Measurements from ENCODE around the gene LCK.

The LCK gene

GRCh38 chr1:32250893-32251716 is at the start of gene LCK:
Gene LCK, plus strand, starts transcription at chr1:32251265. Its CDS starts 23,065 bp downstream, at chr1:32274330.
- DNase-seq (ENCODE audit: low read depth in 2 of 2): peak in 1 of 2 donors; percentile 43

GRCh38 chr1:32204943-32205361 is 46.1 kb upstream of the LCK start:
- DNase-seq (ENCODE audit: low read depth in 2 of 2): no peak

GRCh38 chr1:32205401-32206370 is 45.4 kb upstream of the LCK start, which contains the start of gene IQCC:
Gene IQCC, plus strand, starts transcription at chr1:32205671. Its CDS starts 11 bp downstream, at chr1:32205682.
- DNase-seq (ENCODE audit: low read depth in 2 of 2): peak; percentile 65 to 72

- DNase-seq (ENCODE audit: low read depth in 2 of 2): no peak
Measured at GRCh38 chr1:32208469-32208868, 42.6 kb upstream of the LCK start.

DNA sequence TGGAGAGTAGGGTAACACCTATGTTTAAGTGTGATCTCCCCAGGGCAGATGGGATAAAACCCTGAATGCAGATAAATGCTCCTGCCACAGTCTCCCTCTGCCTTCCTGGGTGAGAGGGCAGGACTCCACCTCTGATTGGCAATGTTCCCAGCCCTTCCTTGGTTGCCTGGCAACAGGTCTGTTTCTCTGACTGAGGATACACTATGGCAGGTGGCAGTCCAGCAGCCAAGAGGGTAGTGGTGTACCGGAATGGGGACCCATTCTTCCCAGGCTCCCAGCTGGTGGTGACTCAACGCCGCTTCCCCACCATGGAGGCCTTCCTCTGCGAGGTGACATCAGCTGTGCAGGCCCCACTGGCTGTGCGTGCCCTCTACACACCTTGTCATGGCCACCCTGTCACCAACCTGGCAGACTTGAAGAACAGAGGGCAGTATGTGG is 42.2 kb upstream of the LCK start, which contains the start of gene DCDC2B:
TSS of gene DCDC2B (plus strand) at position 199 of the 438 bp plus-strand sequence. CDS start at position 204, 5 bp downstream.
- DNase-seq (ENCODE audit: low read depth in 2 of 2): no peak

DNA sequence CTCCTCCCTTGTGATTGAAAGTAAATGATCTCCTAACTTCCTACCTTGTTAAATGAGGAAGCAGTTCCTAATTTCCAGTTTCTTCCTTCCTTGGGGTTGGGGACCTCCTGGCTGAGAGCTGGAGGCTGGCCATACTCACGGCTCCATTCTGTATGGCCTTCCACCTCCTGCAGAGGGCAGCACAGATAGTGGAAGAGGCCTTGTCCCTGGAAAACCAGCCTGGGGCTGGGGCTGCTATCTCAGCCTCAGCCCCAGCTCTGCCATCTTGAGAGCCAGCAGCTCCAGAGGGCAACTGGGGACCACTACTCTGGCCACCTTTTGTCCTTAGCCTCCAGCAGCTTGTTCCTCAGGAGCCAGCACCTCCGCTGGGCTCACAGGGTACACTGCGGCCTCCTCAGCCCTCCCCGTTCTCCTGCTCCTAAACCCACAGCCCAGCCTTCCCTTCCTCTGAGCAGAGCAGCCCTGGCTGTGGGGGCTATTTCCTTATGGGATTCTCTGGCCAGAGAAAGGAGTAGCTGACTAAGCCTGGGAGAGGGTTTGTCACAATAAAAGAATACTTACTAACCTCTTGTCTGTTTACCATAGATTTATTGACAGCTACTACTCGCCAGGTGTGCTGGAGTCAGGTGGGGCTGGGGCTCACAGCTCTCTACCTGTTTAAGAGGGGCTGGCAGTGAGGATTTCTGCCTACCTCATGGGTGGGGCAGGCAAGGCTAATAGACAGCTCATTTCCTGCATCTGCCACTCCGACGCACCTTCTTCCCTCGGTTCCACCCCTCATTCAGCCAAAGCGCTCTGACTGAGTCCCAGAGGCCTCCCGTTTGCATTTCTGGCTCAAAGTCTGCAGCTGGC is 35.2 kb upstream of the LCK start:
- DNase-seq (ENCODE audit: low read depth in 2 of 2): no peak

- DNase-seq (ENCODE audit: low read depth in 2 of 2): no peak
Measured at GRCh38 chr1:32216566-32216965, 34.5 kb upstream of the LCK start.

GRCh38 chr1:32219022-32219421 is 32.0 kb upstream of the LCK start:
- DNase-seq (ENCODE audit: low read depth in 2 of 2): no peak

GRCh38 chr1:32220746-32221580 is 30.1 kb upstream of the LCK start:
- DNase-seq (ENCODE audit: low read depth in 2 of 2): no peak

DNA sequence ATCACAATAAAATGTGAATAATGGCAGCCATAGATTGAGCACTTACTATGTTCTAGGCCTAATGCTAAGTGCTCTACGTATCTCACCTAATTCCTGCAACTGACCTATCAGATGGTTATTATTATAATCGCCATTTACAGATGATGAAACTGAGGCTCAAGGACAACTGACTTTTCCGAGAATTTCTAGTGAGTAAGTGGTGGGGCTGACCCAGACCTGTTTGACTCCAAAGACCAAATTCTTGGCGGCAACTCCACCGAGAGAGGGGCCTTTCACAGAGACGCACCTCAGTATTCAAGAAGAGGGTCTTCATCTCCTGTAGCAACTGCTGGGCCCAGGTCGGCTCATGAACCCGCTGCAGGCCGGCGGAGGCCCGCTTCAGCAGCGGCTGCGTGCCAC is 29.5 kb upstream of the LCK start:
- DNase-seq (ENCODE audit: low read depth in 2 of 2): no peak

DNA sequence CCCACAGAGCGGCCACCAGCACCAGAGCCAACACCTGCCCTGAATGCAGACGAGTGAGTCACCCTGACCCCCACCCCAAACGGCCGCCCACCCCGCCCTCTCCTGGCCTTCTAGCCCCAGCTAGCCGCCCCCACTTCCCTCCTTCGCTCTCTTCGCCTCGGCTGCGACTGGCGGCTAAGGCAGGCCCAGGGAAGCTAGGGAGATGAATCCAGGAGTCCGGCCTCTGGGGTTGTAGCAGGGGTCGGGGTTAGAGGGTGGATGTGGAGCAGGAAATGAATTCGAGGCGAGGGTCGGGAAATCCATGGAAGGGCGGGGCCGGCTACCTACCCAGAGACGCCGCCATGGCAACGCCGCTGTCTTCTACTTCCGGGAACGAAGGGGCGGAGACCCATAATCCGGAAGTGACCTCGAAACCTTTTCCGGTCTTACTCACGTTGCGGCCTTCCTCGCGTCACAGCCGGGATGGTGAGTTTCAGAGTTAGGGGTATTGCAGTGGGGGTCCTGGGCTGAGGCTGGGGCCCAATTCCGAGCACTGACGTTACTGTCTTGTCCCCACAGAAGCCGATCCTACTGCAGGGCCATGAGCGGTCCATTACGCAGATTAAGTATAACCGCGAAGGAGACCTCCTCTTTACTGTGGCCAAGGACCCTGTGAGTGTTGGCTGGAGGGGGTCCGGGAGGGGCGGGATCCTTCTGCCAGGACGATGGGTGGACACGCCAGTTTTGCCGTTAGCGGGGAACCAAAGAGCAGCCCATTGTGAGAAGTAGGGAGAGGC is 28.9 kb upstream of the LCK start, which contains the start of the genes EIF3I and TMEM234:
TSS of gene EIF3I (plus strand) at position 428 of the 776 bp plus-strand sequence. CDS start at position 463, 35 bp downstream.
TSS of gene TMEM234 (minus strand) at position 374 of the 776 bp plus-strand sequence. CDS start at position 343, 31 bp downstream.
- DNase-seq (ENCODE audit: low read depth in 2 of 2): peak; percentile 89 to 90

- no peak for DNase-seq (ENCODE audit: low read depth in 2 of 2)
Measured at GRCh38 chr1:32223683-32224082, 27.4 kb upstream of the LCK start.

GRCh38 chr1:32224285-32224684 is 26.8 kb upstream of the LCK start:
- no peak for DNase-seq (ENCODE audit: low read depth in 2 of 2)

GRCh38 chr1:32228771-32229170 is 22.3 kb upstream of the LCK start:
- DNase-seq (ENCODE audit: low read depth in 2 of 2): no peak

DNA sequence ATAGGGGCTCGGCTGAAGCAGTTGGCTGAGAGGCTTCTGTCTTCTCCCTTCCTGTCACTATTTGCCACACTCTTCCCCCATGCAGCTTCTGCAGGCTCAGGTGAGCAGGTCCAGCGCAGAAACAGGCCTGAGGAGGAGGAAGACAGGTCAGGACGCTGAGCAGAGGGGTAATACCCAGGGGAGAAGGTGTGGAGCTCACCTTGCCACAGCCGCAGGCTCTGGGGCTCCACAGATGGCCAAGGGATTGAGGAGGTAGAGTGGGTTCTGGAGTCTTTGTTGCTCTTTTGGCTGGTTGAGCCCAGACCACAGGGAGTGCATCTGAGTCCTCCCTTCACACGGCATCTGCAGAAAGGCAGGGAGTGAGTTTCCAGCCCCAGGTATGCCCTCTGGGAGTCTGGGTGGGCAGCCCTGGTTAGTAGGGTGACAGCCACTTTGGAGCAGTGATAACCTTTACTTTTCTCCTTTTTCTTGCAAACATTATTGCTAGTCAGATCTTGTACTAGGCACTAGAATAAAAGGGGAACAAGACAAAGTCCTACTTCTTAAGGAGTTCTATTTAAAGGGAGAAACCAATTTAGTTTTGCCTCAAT is 19.1 kb upstream of the LCK start:
- no peak for DNase-seq (ENCODE audit: low read depth in 2 of 2)

- DNase-seq (ENCODE audit: low read depth in 2 of 2): no peak
Measured at GRCh38 chr1:32232558-32233304, 18.3 kb upstream of the LCK start.

- no peak for DNase-seq (ENCODE audit: low read depth in 2 of 2)
Measured at GRCh38 chr1:32234792-32235191, 16.3 kb upstream of the LCK start.

DNA sequence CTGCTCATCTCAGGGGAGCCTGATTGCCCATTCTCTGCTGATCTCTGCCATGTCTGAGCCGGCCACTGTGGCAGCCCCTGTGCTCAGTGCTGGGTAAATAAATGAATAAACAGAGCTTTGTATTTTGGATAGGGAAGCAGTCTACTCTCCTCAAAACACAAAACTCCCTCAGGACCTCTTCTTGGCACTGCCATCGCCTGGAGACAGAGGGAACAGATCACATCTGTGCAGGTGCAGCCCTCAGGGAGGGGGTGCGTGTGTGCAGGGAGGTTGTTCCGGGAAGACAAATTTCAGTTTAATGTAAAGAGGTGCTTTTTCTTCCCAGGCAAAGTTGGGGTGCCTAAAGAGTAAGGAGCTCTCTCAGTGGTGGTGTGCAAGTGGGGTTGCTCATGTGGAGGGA is 11.7 kb upstream of the LCK start:
- no peak for DNase-seq (ENCODE audit: low read depth in 2 of 2)

Measured in activated CD8-positive, alpha-beta memory T cell treated with anti-CD3 and anti-CD28 coated beads for 4 hours (primary cell).